Testis (tissue), 2 donors: ENCODE measurements around the gene RASSF7.

Experiments
- POLR2A ChIP-seq: fragments of 450-650 bp; IDR thresholded peaks from one replicate; pipeline ENCODE4 v1.6.1; 2017; ENCODE audit warnings: antibody characterized with exemption, mild to moderate bottlenecking, moderate library complexity
- TF ChIP-seq, protein P1 (sequence below), 3 experiments: fragments of 450-650 bp in 2 of 3; fragments of 200-600 bp in 1 of 3; sonication (generic) in 1 of 3; IDR thresholded peaks; one replicate each; pipeline ENCODE4 v1.5.1; 2016 to 2019; ENCODE audit warnings: antibody characterized with exemption in 3 of 3, mild to moderate bottlenecking in 2 of 3, moderate library complexity in 1 of 3

DNA sequence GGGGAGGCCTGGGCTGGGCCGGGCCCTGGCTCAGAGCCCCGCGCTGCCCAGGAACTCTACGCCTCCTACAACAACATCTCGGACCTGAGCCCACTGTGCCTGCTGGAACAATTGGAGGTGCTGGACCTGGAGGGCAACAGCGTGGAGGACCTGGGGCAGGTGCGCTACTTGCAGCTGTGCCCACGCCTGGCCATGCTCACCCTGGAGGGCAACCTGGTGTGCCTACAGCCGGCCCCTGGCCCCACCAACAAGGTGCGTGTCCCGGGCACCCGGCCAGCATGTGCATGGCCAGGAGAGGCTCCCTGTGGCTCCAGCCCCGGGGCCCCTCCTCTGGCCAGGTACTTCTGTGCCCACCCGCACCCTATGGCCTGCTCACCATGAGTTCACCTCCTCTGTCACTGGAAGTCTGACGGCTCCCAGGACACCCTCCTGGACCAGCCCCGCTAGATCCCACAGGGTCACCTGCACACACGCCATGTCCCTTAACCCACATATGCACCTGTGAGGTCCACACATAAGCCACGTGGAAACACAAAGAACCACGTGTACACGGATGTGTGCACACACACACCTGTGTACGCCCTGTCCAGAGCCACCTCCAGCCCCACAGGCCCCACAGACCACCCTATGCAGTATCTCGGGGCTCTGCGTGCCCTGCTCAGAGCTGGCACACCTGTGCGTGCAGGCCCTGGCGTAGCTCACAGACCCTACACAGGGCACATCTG lies 10.6 kb upstream of the RASSF7 start:
- TF ChIP-seq, protein P1, sequence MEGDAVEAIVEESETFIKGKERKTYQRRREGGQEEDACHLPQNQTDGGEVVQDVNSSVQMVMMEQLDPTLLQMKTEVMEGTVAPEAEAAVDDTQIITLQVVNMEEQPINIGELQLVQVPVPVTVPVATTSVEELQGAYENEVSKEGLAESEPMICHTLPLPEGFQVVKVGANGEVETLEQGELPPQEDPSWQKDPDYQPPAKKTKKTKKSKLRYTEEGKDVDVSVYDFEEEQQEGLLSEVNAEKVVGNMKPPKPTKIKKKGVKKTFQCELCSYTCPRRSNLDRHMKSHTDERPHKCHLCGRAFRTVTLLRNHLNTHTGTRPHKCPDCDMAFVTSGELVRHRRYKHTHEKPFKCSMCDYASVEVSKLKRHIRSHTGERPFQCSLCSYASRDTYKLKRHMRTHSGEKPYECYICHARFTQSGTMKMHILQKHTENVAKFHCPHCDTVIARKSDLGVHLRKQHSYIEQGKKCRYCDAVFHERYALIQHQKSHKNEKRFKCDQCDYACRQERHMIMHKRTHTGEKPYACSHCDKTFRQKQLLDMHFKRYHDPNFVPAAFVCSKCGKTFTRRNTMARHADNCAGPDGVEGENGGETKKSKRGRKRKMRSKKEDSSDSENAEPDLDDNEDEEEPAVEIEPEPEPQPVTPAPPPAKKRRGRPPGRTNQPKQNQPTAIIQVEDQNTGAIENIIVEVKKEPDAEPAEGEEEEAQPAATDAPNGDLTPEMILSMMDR (IDR thresholded peaks at IDR 0.05), result no peak
- no peak for TF ChIP-seq POLR2A
